AG20443 (cell line): Measurements from ENCODE around the gene DEFB113.
A peak's percentile ranks its signal among the peaks of the same experiment; 100 is the strongest.
"Not testable (repeated sequence)": the region's sequence is repeated elsewhere in the genome, so short reads cannot be mapped to it uniquely, and the experiment has no call there.

ENCODE experiments used
- DNase-seq: peaks from one replicate; pipeline ENCODE4 v3.0.0; 2012; ENCODE audit warnings: low spot score, mixed read lengths

The DEFB113 gene

GRCh38 chr6:49969605-49970004 is at the start of gene DEFB113:
DEFB113 (minus strand) TSS chr6:49969625; CDS start chr6:49969625, 0 bp downstream.
- DNase-seq = no peak

DNA sequence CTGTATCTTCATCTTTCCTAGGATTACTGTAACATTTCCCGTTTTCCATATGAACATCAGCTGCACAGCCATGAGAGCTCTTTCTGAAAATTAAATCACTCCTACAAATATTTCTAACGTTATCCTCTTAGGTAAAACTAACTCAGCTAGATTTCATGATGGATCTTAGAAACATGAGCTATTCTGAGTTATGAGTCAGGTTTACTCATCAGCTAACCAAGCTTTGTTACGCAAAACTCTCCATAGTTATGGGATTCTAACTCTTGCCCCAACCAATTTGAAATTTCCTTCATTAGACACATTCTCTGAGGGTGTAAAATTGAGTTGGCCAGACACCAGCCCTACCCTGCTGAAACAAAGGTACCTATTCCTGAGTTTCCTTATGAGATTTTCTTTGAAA is 38.4 kb upstream of the DEFB113 start:
- DNase-seq = peak; percentile 24

GRCh38 chr6:50003139-50003538 is 33.7 kb upstream of the DEFB113 start:
- no peak for DNase-seq

DNA sequence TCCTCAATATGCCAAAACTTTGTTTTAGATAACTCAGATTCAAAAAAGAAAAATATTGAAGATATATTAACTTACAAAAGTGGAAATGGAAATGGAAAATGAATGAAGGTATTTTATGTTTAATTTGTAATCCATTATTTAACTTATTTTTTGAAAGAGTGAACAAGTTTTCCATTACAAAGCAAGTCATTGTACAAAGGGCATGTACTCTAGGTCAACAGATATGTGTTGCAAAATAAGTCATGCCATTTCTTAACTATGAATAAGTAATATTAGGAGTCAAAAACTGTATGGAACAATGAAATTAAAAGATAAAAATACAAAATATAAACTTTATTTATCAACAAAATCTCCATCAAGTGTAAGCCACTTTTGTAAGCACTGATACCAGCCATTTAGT is 25.9 kb upstream of the DEFB113 start:
- no peak for DNase-seq

- no peak for DNase-seq
Measured at GRCh38 chr6:49988900-49989299, 19.5 kb upstream of the DEFB113 start.

GRCh38 chr6:49987749-49988148 is 18.3 kb upstream of the DEFB113 start:
- DNase-seq = no peak

DNA sequence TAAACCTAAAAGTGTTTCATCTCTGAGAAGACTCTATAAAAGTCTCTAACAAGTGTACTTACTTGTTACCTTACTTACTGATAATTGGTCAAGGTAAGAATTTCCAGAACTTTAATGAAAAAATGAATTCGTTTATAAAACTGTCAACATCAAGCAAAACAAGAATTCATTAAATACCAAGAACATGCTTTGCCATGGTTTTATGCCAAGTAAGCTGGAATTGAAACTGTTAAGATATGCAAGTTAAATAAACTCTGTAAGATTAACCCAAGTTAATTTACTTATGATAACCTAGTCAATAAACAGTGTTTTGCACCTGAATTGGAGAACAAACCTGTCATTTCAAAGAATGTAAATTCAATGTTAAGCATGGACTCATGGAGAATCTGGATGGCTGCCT is 17.1 kb upstream of the DEFB113 start:
- no peak for DNase-seq

- no peak for DNase-seq
Measured at GRCh38 chr6:49982046-49982445, 12.6 kb upstream of the DEFB113 start.

GRCh38 chr6:49980898-49981297 is 11.5 kb upstream of the DEFB113 start:
- DNase-seq = peak; percentile 9

DNA sequence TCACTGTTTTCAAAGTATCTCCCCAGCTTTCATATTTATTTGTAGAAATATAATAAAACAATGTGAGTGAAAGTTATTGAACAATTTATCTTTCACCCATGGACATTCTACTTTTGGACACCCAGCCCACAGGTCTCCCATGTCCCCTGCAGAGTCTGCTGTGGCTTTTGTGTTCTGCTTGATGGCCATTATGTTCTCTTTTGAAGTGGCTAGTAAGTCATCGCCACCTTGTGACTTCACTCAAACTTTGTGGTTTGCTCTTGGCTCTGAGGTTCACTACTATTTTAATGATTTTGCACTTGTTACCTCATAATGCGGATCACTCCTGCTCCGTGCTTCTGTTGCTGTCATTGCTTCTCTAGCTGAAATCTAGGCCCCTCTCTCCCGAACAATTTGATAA is 10.2 kb upstream of the DEFB113 start:
- no peak for DNase-seq

GRCh38 chr6:49978332-49979226 is 9.2 kb upstream of the DEFB113 start:
- no peak for DNase-seq

DNA sequence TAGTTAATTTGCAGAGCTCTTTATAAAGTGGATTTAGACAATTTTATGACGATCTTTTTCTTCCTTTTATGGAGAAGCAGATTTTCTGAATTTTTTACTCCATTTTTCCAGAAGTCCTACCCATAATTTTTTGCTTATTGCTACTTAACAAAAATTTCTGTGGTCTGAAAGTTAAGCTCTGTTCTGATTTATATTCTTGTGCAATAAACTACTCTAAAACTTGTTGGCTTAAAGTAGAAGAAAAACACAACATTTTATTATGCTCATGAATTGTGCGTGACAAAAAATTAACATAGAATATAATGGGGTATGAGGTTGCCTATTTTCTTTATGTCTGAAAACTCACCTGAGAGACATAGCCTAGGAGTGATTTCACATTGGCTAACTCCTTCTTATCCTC is 2.6 kb downstream of the DEFB113 start:
- no peak for DNase-seq

GRCh38 chr6:49966334-49966733 is 3.1 kb downstream of the DEFB113 start:
- no peak for DNase-seq

DNA sequence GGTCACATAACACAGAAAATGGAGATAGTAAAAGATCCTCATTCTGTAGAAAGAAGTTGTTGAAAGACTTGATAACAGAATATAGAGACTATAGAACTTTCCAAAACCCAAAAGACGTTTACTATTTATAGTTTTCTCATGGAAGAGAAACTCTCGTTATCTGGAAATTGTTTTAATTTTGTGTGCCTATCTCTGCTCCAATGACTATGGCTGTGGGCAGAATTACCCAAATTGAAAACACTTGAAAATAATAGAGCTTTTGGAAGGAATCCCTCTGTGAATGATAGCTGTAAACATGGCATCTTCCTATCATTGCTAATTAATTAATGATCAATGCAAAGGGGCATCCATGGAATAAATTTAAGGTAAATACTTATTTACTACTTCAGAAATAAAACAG is 5.4 kb downstream of the DEFB113 start, which contains the start of gene DEFB114:
TSS of gene DEFB114 (minus strand) at position 101 of the 400 bp plus-strand sequence. CDS start at position 42, 59 bp downstream.
- DNase-seq = no peak

DNA sequence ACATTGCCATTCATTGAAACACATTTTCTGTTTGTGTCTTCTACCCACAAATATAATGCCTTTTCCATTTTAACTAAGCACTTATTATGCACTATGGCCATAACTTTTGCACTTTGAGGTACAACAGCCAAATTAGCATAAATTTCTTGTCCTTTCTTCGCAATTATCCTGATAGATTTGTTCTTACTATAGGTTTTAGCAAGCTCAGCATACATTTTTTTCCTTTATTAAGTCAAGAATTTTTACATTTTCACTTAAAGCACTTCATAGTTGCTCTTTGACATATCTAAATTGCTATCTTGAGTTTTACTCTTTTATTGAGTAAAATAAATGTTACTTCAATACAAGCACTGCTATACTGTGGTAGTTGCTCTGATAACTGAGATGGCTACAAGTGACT is 11.2 kb downstream of the DEFB113 start:
- DNase-seq = no peak

GRCh38 chr6:49955847-49956246 is 13.6 kb downstream of the DEFB113 start:
- DNase-seq = no peak

DNA sequence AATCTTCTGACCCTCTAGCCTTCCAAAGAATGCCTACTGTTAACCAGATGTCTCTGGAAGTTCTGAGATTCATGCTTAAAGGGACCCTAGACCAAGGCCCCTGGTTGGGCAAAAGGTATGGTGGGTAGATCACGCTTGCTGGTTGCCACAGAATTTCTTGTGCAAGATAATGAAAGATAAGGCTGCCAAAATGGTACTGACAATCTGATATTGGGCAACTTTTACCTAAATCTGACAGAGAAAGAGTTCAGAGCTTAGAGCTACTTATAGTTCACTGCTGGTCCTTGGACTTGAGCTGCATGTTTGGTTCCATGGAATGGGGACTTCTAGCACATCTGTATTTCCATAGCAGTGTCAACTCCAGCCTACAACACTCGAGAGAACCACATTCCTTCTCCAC is 17.5 kb downstream of the DEFB113 start:
- no peak for DNase-seq

DNA sequence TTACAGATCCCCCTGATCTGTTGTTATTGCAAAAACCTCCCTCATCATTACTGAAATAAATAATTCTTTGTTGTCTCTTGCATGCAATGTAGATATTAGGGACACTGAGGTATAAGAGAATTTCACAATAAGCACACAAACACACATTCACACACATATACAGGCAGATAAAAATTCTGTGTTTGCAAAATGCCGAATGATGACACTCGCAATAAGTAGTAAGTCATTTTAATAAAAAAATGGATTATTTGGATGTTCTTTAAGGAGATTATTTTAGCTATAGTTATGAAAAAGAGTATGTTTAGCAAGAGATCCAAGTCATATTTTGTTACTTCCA is 19.0 kb downstream of the DEFB113 start:
- DNase-seq = no peak

- no peak for DNase-seq
Measured at GRCh38 chr6:49949062-49949461, 20.4 kb downstream of the DEFB113 start.

DNA sequence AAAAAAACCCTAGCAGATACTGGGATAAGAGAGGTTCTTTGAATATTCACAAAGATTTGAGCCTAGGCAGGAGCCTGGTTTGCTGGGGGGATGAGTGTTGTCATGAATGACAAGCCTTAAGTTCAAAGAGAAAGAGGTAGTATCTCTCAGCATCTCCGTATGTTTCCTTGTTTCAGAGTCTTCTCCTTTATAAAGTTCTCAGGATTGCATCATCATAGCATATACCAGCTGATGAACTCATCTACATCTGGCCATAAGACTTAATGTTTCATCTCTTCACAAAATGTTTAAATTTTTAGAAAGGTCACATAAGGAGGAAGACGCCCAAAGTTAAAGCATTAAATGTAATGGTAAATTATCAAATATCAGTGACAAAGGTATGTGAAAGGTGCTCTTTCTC is 22.6 kb downstream of the DEFB113 start:
- no peak for DNase-seq

- DNase-seq = not testable (repeated sequence)
Measured at GRCh38 chr6:49944068-49944467, 25.4 kb downstream of the DEFB113 start.

GRCh38 chr6:49939993-49940498 is 29.4 kb downstream of the DEFB113 start:
- no peak for DNase-seq

- no peak for DNase-seq
Measured at GRCh38 chr6:49937811-49938210, 31.6 kb downstream of the DEFB113 start.

DNA sequence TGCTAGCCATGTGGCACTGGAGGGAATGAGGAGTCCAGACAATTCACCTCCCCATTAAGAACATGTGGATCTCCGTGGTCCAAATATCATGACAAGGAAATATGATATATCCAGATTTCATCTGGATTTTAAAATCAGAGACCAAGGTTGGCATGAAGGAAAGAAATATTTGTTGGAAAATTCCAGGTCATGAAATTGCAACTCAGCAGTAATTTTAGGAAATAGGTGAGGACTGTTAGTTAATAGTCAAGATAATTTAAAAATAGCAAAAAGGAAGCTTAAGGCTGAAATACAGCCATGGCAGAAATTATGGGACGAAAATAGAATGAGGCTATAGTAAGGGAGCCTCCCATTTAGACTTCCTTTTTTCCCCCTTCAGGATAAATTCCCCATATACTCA is 32.4 kb downstream of the DEFB113 start:
- no peak for DNase-seq
